GM23338 (cell line): ENCODE measurements around the gene ARPC2. TPM values are rescaled to one million over a fixed set of nuclear protein-coding genes. Genes with fewer than 3 reads are reported as not detected.

Experiments
- ATAC-seq: fragments of 200-7000 bp; cut with Tn5 transposase; 3 replicates; pipeline ENCODE4 v1.9.1; 2020
- DNase-seq: peaks from one replicate; pipeline ENCODE4 v3.0.0-alpha.2; 2015; ENCODE audit warnings: low spot score
- H2AFZ ChIP-seq: fragments of 200-600 bp; sonication (generic); 2 replicates; pipeline ENCODE4 v1.8.0; 2016; ENCODE audit warnings: antibody characterized with exemption, mild to moderate bottlenecking, moderate library complexity
- H3F3A ChIP-seq: fragments of 200-600 bp; sonication (generic); replicated peaks from 2 replicates; pipeline ENCODE4 v1.8.0; 2017; ENCODE audit warnings: antibody characterized with exemption, mixed run types, low read depth
- H3K27ac ChIP-seq: fragments of 200-600 bp; sonication (generic); 2 replicates; pipeline ENCODE4 v1.6.1; 2016; ENCODE audit warnings: low read depth
- H3K27me3 ChIP-seq: fragments of 200-600 bp; sonication (generic); 2 replicates; pipeline ENCODE4 v1.8.0; 2016; ENCODE audit warnings: mild to moderate bottlenecking, mixed run types, moderate library complexity; ENCODE audit not compliant: insufficient read depth
- H3K36me3 ChIP-seq: fragments of 200-600 bp; sonication (generic); 2 replicates; pipeline ENCODE4 v1.8.0; 2016; ENCODE audit warnings: mild to moderate bottlenecking; ENCODE audit not compliant: insufficient read depth
- H3K4me1 ChIP-seq: fragments of 200-600 bp; sonication (generic); 2 replicates; pipeline ENCODE4 v1.8.0; 2016; ENCODE audit warnings: mild to moderate bottlenecking, moderate library complexity; ENCODE audit not compliant: insufficient read depth
- H3K4me2 ChIP-seq: fragments of 200-600 bp; sonication (generic); 2 replicates; pipeline ENCODE4 v1.7.1; 2017; ENCODE audit warnings: mixed run types
- H3K4me3 ChIP-seq: fragments of 200-600 bp; sonication (generic); 2 replicates; pipeline ENCODE4 v1.6.1; 2016; ENCODE audit warnings: mixed run types
- H3K79me2 ChIP-seq: fragments of 200-600 bp; sonication (generic); replicated peaks from 2 replicates; pipeline ENCODE4 v1.8.0; 2017; ENCODE audit warnings: mild to moderate bottlenecking; ENCODE audit not compliant: insufficient read depth
- H3K9me2 ChIP-seq: fragments of 200-600 bp; sonication (generic); 2 replicates; pipeline ENCODE4 v1.8.0; 2017; ENCODE audit not compliant: insufficient read depth
- H4K20me1 ChIP-seq: fragments of 200-600 bp; sonication (generic); replicated peaks from 2 replicates; pipeline ENCODE4 v1.8.0; 2017; ENCODE audit warnings: mild to moderate bottlenecking; ENCODE audit not compliant: insufficient read depth
- H3K27ac Mint-ChIP-seq: 2 replicates; pipeline ENCODE4 v1.8.0; 2020; ENCODE audit warnings: inconsistent platforms, mild to moderate bottlenecking, moderate library complexity, mixed read lengths
- H3K27me3 Mint-ChIP-seq: 3 replicates; pipeline ENCODE4 v1.8.0; 2022; ENCODE audit warnings: low read depth, mild to moderate bottlenecking, moderate library complexity, mixed read lengths, inconsistent platforms; ENCODE audit not compliant: insufficient read depth, poor library complexity
- H3K36me3 Mint-ChIP-seq: 3 replicates; pipeline ENCODE4 v1.8.0; 2021; ENCODE audit warnings: low read depth, mild to moderate bottlenecking, inconsistent platforms, moderate library complexity, mixed read lengths
- H3K4me1 Mint-ChIP-seq: 3 replicates; pipeline ENCODE4 v1.8.0; 2020; ENCODE audit warnings: mild to moderate bottlenecking, inconsistent platforms, mixed read lengths
- H3K4me3 Mint-ChIP-seq: 3 replicates; pipeline ENCODE4 v1.8.0; 2021; ENCODE audit warnings: moderate library complexity, mild to moderate bottlenecking, inconsistent platforms, mixed read lengths
- H3K9me3 Mint-ChIP-seq: 3 replicates; pipeline ENCODE4 v1.8.0; 2020; ENCODE audit warnings: moderate library complexity, mild to moderate bottlenecking, inconsistent platforms, mixed read lengths
- CREB1 ChIP-seq: fragments of 250-450 bp; sonication (Bioruptor Pico); IDR thresholded peaks from 2 replicates; pipeline ENCODE4 v1.5.0; 2020; ENCODE audit warnings: low read depth, mild to moderate bottlenecking, moderate library complexity
- EZH2 ChIP-seq: fragments of 200-600 bp; sonication (generic); IDR thresholded peaks from one replicate; pipeline ENCODE4 v1.8.0; 2017; ENCODE audit warnings: antibody characterized with exemption, mild to moderate bottlenecking, low read depth; ENCODE audit not compliant: unreplicated experiment
- EZH2phosphoT487 ChIP-seq: fragments of 200-600 bp; sonication (generic); IDR thresholded peaks from one replicate; pipeline ENCODE4 v1.8.1; 2018; ENCODE audit warnings: antibody characterized with exemption; ENCODE audit not compliant: unreplicated experiment
- JUNB ChIP-seq: IDR thresholded peaks from one replicate; pipeline ENCODE4 v1.6.1; 2016; ENCODE audit warnings: antibody characterized with exemption; ENCODE audit not compliant: unreplicated experiment
- NANOG ChIP-seq: IDR thresholded peaks from 2 replicates; pipeline ENCODE4 v1.6.1; 2016; ENCODE audit warnings: antibody characterized with exemption, borderline replicate concordance
- POLR2AphosphoS5 ChIP-seq: IDR thresholded peaks from 2 replicates; pipeline ENCODE4 v1.6.1; 2016; ENCODE audit warnings: antibody characterized with exemption, low read depth
- REST ChIP-seq: IDR thresholded peaks from one replicate; pipeline ENCODE4 v1.6.1; 2018; ENCODE audit warnings: antibody characterized with exemption; ENCODE audit not compliant: unreplicated experiment
- STAT1 ChIP-seq: IDR thresholded peaks from one replicate; pipeline ENCODE4 v1.6.1; 2016; ENCODE audit warnings: antibody characterized with exemption; ENCODE audit not compliant: unreplicated experiment
- ZNF114 ChIP-seq: fragments of 250-450 bp; sonication (Bioruptor Pico); IDR thresholded peaks from 2 replicates; pipeline ENCODE4 v1.5.0; 2020; ENCODE audit warnings: mild to moderate bottlenecking, moderate library complexity
- ZNF331 ChIP-seq: fragments of 250-450 bp; sonication (Bioruptor Pico); IDR thresholded peaks from 2 replicates; pipeline ENCODE4 v1.5.0; 2020; ENCODE audit warnings: low read depth, mild to moderate bottlenecking, moderate library complexity
- polyA plus RNA-seq: library from polyadenylated mRNA; unstranded; fragments of >200 nt; fragmentation: Nextera tagmentation; extraction: Ambion mirVana; gene quantifications from 2 replicates; pipeline ENCODE4 v1.2.1, GENCODE V29; 2016
- total RNA-seq: library from RNA; depleted of rRNA; stranded (reverse); fragments of >200 nt; shearing (Covaris generic); gene quantifications from 2 replicates; pipeline ENCODE4 v1.2.3, GENCODE V29; 2014
- TF ChIP-seq, protein P1 (sequence below), 2 experiments: fragments of 200-600 bp in 1 of 2; sonication (generic) in 1 of 2; conservative IDR thresholded peaks; 2 replicates each; pipeline versions ENCODE4 v1.5.1 to v1.6.1; 2016 to 2017; ENCODE audit warnings: antibody characterized with exemption in 2 of 2, low read depth in 2 of 2, mild to moderate bottlenecking in 2 of 2, moderate library complexity in 1 of 2
- TF ChIP-seq, protein P2 (sequence below): fragments of 250-450 bp; sonication (Bioruptor Pico); IDR thresholded peaks from 2 replicates; pipeline ENCODE4 v1.5.0; 2020; ENCODE audit warnings: mild to moderate bottlenecking, moderate library complexity
- TF ChIP-seq, protein P3 (sequence below): IDR thresholded peaks from 2 replicates; pipeline ENCODE4 v1.6.1; 2016; ENCODE audit warnings: antibody characterized with exemption

The ARPC2 gene
- total and polyA plus RNA-seq, 2 experiments from 2014 or later, result 217 to 271 TPM

- TF ChIP-seq, protein P1, sequence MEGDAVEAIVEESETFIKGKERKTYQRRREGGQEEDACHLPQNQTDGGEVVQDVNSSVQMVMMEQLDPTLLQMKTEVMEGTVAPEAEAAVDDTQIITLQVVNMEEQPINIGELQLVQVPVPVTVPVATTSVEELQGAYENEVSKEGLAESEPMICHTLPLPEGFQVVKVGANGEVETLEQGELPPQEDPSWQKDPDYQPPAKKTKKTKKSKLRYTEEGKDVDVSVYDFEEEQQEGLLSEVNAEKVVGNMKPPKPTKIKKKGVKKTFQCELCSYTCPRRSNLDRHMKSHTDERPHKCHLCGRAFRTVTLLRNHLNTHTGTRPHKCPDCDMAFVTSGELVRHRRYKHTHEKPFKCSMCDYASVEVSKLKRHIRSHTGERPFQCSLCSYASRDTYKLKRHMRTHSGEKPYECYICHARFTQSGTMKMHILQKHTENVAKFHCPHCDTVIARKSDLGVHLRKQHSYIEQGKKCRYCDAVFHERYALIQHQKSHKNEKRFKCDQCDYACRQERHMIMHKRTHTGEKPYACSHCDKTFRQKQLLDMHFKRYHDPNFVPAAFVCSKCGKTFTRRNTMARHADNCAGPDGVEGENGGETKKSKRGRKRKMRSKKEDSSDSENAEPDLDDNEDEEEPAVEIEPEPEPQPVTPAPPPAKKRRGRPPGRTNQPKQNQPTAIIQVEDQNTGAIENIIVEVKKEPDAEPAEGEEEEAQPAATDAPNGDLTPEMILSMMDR (conservative IDR thresholded peaks at IDR 0.05; ENCODE audit: low read depth in 2 of 2), result no peak
Observed at GRCh38 chr2:218245214-218245613, 28.2 kb downstream of the ARPC2 start (continued).

DNA sequence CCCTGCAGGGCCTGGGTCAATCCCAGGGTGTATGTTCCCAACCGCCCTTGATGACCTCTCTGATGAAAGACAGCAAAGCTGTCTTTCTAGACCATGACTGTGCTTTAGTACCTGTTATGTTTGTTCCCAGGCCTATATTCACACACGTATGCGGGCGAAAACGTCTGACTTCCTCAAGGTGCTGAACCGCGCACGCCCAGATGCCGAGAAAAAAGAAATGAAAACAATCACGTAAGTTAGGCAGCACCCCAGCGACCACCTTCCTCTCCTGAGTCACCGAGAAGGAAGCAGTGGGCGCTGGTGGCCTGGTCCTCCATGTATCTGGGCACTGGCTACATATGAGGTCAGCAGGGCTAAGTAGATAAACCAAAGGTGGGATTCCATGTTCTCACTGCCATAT is 32.7 kb downstream of the ARPC2 start:
- Histone ChIP-seq H3K4me1 (no peaks in the 10 kb centered on the region), H2AFZ (no peak overlapping the region), H3F3A (0 out of 2 replicates have a peak, but pooled peaks cover 5% of the 10 kb centered on the region), H3K27ac (no peak overlapping the region), H4K20me1 (peaks cover 17% of the 10 kb centered on the region), H3K36me3 (peaks cover 78% of the 10 kb centered on the region), H3K27me3 (no peaks in the 10 kb centered on the region), H3K9me2 (no peaks in the 10 kb centered on the region), H3K79me2 (peaks cover 4% of the 10 kb centered on the region; the same call in 1 of the 2 replicates), H3K4me3 (no peak overlapping the region), H3K4me2 (no peak overlapping the region)
- H3K4me1 Mint-ChIP-seq, result no peaks in the 10 kb centered on the region
- H3K4me3 Mint-ChIP-seq, result no peak overlapping the region
- no peak overlapping the region for H3K27ac Mint-ChIP-seq
- ATAC-seq, result no peak
- DNase-seq, result no peak
- no peaks in the 10 kb centered on the region for H3K9me3 Mint-ChIP-seq
- H3K27me3 Mint-ChIP-seq, result peaks cover 5% of the 10 kb centered on the region
- peaks cover 96% of the 10 kb centered on the region for H3K36me3 Mint-ChIP-seq
- TF ChIP-seq STAT1, result no peak
- TF ChIP-seq, protein P2, sequence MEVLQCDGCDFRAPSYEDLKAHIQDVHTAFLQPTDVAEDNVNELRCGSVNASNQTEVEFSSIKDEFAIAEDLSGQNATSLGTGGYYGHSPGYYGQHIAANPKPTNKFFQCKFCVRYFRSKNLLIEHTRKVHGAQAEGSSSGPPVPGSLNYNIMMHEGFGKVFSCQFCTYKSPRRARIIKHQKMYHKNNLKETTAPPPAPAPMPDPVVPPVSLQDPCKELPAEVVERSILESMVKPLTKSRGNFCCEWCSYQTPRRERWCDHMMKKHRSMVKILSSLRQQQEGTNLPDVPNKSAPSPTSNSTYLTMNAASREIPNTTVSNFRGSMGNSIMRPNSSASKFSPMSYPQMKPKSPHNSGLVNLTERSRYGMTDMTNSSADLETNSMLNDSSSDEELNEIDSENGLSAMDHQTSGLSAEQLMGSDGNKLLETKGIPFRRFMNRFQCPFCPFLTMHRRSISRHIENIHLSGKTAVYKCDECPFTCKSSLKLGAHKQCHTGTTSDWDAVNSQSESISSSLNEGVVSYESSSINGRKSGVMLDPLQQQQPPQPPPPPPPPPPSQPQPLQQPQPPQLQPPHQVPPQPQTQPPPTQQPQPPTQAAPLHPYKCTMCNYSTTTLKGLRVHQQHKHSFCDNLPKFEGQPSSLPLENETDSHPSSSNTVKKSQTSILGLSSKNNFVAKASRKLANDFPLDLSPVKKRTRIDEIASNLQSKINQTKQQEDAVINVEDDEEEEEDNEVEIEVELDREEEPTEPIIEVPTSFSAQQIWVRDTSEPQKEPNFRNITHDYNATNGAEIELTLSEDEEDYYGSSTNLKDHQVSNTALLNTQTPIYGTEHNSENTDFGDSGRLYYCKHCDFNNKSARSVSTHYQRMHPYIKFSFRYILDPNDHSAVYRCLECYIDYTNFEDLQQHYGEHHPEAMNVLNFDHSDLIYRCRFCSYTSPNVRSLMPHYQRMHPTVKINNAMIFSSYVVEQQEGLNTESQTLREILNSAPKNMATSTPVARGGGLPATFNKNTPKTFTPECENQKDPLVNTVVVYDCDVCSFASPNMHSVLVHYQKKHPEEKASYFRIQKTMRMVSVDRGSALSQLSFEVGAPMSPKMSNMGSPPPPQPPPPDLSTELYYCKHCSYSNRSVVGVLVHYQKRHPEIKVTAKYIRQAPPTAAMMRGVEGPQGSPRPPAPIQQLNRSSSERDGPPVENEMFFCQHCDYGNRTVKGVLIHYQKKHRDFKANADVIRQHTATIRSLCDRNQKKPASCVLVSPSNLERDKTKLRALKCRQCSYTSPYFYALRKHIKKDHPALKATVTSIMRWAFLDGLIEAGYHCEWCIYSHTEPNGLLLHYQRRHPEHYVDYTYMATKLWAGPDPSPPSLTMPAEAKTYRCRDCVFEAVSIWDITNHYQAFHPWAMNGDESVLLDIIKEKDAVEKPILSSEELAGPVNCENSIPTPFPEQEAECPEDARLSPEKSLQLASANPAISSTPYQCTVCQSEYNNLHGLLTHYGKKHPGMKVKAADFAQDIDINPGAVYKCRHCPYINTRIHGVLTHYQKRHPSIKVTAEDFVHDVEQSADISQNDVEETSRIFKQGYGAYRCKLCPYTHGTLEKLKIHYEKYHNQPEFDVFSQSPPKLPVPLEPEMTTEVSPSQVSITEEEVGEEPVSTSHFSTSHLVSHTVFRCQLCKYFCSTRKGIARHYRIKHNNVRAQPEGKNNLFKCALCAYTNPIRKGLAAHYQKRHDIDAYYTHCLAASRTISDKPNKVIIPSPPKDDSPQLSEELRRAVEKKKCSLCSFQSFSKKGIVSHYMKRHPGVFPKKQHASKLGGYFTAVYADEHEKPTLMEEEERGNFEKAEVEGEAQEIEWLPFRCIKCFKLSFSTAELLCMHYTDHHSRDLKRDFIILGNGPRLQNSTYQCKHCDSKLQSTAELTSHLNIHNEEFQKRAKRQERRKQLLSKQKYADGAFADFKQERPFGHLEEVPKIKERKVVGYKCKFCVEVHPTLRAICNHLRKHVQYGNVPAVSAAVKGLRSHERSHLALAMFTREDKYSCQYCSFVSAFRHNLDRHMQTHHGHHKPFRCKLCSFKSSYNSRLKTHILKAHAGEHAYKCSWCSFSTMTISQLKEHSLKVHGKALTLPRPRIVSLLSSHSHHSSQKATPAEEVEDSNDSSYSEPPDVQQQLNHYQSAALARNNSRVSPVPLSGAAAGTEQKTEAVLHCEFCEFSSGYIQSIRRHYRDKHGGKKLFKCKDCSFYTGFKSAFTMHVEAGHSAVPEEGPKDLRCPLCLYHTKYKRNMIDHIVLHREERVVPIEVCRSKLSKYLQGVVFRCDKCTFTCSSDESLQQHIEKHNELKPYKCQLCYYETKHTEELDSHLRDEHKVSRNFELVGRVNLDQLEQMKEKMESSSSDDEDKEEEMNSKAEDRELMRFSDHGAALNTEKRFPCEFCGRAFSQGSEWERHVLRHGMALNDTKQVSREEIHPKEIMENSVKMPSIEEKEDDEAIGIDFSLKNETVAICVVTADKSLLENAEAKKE (CRISPR knock-in tag), result no peak
- TF ChIP-seq NANOG, result no peak
- TF ChIP-seq, protein P3, sequence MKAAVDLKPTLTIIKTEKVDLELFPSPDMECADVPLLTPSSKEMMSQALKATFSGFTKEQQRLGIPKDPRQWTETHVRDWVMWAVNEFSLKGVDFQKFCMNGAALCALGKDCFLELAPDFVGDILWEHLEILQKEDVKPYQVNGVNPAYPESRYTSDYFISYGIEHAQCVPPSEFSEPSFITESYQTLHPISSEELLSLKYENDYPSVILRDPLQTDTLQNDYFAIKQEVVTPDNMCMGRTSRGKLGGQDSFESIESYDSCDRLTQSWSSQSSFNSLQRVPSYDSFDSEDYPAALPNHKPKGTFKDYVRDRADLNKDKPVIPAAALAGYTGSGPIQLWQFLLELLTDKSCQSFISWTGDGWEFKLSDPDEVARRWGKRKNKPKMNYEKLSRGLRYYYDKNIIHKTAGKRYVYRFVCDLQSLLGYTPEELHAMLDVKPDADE, result no peak
- no peak for TF ChIP-seq CREB1 (CRISPR knock-in tag)
- TF ChIP-seq ZNF114 (CRISPR knock-in tag), result no peak
- TF ChIP-seq JUNB, result no peak
- TF ChIP-seq EZH2phosphoT487, result no peak
- no peak for TF ChIP-seq EZH2
- TF ChIP-seq POLR2AphosphoS5, result no peak
- no peak for TF ChIP-seq REST
- no peak for TF ChIP-seq ZNF331 (CRISPR knock-in tag)
